ENCODE measurements around the gene GDF15. TPM values are rescaled to one million over a fixed set of nuclear protein-coding genes. Genes with fewer than 3 reads are reported as not detected.

GDF15 gene
- total and polyA plus RNA-seq, 2 donors (not counting 3 experiments of a cell fraction or from before 2014, with no cell fraction given): 165 to 206 TPM

- H3K4me3 ChIP-seq (replicated peaks in 1 of 3; ENCODE audit: insufficient read depth in 1 of 3, low read depth in 1 of 3, low read length in 3 of 3): no peak overlapping the region
- H3K4me1 ChIP-seq (ENCODE audit: control insufficient read depth, extremely low read depth, insufficient read depth, low read length): peaks cover 11% of the 10 kb centered on the region
- CTCF ChIA-PET: no interaction called here
- no peak overlapping the region for H3K4me2 ChIP-seq (ENCODE audit: insufficient read depth, low read length)
- FAIRE-seq (no peak), DNase-seq (ENCODE audit: low read depth, low spot score) (no peak)
- H3K27ac ChIP-seq (ENCODE audit: insufficient read depth, low read depth, low read length): no peak overlapping the region
- H3K36me3 ChIP-seq (ENCODE audit: control insufficient read depth in 2 of 2, extremely low read depth in 1 of 2, insufficient read depth in 2 of 2, low read length in 2 of 2): peaks cover 0 to 2% of the 10 kb centered on the region in 2 experiments
- H3K9ac ChIP-seq (replicated peaks; ENCODE audit: extremely low read depth, insufficient read depth, low read length): no peak overlapping the region
- peaks cover 74% of the 10 kb centered on the region for H3K79me2 ChIP-seq (ENCODE audit: control insufficient read depth, insufficient read depth, low read length)
- H3K9me1 ChIP-seq (replicated peaks; ENCODE audit: control insufficient read depth, extremely low read depth, insufficient read depth, low read length): no peaks in the 10 kb centered on the region
- no TSS peak for BruUV-seq (replicated peaks)
- POLR2A ChIA-PET: no interaction called here
- TF ChIP-seq POLR2A (IDR thresholded peaks at IDR 0.05; ENCODE audit: low read depth, low read length) (no peak), GATA2 (IDR thresholded peaks at IDR 0.05; ENCODE audit: insufficient read depth, insufficient read length, low read depth, low read length) (no peak), FOS (IDR thresholded peaks at IDR 0.05; ENCODE audit: borderline replicate concordance, insufficient read depth, low read length) (no peak), POLR2AphosphoS5 (IDR thresholded peaks at IDR 0.05; ENCODE audit: insufficient read depth, low read depth, low read length) (no peak), MYC (IDR thresholded peaks at IDR 0.05; ENCODE audit: low read depth, low read length) (no peak), CTCF (IDR thresholded peaks at IDR 0.05; ENCODE audit: extremely low read depth in 1 of 2, insufficient read depth in 1 of 2, low read depth in 1 of 2, low read length in 2 of 2) (no peak), MAX (IDR thresholded peaks at IDR 0.05; ENCODE audit: insufficient read depth, insufficient read length) (no peak), EZH2 (IDR thresholded peaks at IDR 0.05; ENCODE audit: borderline replicate concordance, low read depth, low read length, severe bottlenecking) (no peak), JUN (IDR thresholded peaks at IDR 0.05; ENCODE audit: borderline replicate concordance, insufficient read depth, insufficient read length, low read depth) (no peak)
- no peaks in the 10 kb centered on the region for H3K27me3 ChIP-seq (ENCODE audit: control insufficient read depth in 2 of 2, insufficient read depth in 2 of 2, low read length in 2 of 2)
- no peaks in the 10 kb centered on the region for H4K20me1 ChIP-seq (replicated peaks; ENCODE audit: control insufficient read depth, extremely low read depth, insufficient read depth, low read length)
- dilution Hi-C loops (cut with MboI; ENCODE audit: extremely low pct_ligation_motif_present, low sequenced_read_pairs) (no loop called here), intact Hi-C loops (cut with micrococcal nuclease) (no loop called here)
- H2AFZ ChIP-seq (ENCODE audit: low read depth, low read length): no peak overlapping the region
- H3K9me3 ChIP-seq (replicated peaks; ENCODE audit: control insufficient read depth, insufficient read depth, low read length): no peaks in the 10 kb centered on the region
Measured at GRCh38 chr19:18423258-18424020, 37.5 kb downstream of the GDF15 start.

Data from endothelial cell of umbilical vein (primary cell).